Stimulated activated CD4-positive, alpha-beta T cell treated with anti-CD3 and anti-CD28 coated beads, TNF-alpha, amount 100 ng/mL, for 48 hours (primary cell): ENCODE measurements around the gene SYT8.

ENCODE experiments used
- DNase-seq, 3 donors: peaks; one replicate each; pipeline ENCODE4 v3.0.0-alpha.2; 2020; ENCODE audit warnings: low read depth in 3 of 3

SYT8 gene

DNA sequence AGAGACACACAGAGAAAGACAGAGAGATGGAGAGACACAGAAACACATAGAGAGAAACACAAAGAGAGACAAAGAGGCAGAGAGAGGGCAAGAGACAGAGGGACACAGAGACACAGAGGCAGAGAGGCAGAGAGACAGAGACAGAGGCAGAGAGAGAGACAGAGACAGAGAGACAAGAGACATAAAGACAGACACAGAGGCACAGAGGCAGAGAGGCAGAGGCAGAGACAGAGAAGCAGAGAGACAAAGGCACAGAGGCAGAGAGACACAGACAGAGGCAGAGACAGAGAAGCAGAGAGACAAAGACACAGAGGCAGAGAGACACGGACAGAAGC lies 10.3 kb downstream of the SYT8 start:
- DNase-seq: no peak

GRCh38 chr11:1845561-1846452 lies 11.0 kb downstream of the SYT8 start:
- no peak for DNase-seq

DNA sequence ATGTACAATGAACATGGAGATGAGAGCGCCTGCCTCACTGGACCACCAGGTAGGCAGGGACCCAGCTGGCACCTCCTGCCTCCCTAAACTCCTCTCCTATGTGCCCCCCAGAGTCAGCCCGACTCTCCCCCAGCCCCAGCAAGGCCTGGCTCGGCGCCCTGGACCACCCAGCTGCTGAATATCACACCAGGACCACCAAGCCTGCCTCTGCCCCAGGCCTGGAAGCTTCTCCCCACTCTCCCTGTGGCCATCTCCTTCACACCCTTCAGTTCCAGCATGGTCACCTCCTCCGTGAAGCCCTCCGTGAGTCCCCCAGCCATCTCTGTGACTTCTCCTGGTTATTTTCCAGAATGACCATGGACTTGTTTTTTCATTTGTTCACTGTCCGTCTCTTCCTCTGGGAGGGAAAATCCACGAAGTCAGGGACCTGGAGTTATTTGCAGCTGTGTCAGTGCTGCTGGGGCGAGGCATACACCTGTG lies 11.7 kb downstream of the SYT8 start:
- DNase-seq: no peak

- no peak for DNase-seq
These were observed 12.4 kb downstream of the SYT8 start for GRCh38 chr11:1847006-1847735.

DNA sequence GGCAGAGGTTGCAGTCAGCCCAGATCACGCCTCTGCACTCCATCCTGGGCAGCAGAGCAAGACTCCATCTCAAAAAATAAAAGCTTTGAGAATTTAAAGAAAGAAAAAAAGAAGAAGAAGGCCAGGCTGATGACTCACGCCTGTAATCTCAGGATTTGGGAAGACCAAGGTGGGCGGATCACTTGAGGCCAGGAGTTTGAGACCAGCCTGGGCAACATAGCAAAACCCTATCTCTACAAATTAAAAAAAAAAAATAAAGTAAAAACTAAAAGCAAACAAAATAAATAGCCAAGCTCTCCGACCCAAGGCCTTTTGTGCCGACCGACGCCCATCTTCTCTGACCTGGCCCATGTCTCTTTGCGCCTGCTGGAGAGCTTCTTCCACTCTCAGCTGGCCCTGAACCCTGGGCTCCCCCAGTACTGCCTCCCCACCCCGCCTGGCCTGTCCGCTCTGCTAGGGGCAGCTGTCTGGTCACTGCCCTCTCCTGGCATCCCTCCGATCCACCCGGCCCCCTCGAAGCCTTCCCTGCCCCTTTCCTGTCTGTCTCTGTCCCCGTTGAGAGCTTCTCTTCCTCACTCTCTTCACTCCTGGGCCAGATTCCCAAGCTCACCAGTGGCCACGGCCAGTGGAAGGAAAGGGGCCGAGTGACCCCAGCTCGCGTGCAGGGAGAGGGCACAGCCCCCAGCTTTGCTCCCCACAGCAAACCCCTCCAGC lies 13.3 kb downstream of the SYT8 start:
- DNase-seq: no peak

GRCh38 chr11:1848640-1849430 lies 14.0 kb downstream of the SYT8 start:
- DNase-seq: no peak

DNA sequence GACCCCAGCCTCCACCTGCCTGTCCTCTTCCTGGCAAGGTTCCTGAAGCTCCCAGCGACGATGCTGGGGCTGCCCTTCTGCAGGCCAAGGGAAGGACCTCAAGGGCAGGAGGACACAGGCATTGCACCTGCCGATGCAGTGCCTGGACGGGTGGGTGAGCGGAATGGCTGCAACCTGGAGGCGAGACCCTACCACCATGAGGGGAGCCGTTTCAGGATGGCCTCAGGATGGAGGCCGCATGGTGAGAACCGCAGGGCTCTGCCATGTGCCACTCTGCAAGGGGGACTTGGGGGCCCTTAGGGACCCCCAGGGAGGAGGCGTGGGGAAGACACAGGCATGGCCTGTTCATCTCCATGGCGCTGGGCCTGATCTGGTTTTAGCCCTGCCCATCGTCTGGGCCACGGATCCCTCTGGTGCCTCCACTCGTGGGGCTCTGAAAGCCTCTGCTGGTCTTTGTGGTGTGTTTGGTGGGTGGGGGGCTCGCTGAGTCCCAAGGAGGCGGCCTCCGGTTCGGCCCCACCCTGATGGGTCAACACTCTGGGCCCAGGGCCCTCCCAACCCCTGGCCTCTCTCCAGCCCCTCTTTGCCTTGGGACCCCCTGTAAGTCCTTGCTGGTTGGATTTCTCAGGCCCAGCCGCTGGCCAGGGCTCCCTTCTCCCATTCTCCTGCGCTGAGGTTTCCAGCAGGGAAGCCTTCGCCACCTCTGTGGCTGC lies 16.8 kb downstream of the SYT8 start:
- DNase-seq: no peak

DNA sequence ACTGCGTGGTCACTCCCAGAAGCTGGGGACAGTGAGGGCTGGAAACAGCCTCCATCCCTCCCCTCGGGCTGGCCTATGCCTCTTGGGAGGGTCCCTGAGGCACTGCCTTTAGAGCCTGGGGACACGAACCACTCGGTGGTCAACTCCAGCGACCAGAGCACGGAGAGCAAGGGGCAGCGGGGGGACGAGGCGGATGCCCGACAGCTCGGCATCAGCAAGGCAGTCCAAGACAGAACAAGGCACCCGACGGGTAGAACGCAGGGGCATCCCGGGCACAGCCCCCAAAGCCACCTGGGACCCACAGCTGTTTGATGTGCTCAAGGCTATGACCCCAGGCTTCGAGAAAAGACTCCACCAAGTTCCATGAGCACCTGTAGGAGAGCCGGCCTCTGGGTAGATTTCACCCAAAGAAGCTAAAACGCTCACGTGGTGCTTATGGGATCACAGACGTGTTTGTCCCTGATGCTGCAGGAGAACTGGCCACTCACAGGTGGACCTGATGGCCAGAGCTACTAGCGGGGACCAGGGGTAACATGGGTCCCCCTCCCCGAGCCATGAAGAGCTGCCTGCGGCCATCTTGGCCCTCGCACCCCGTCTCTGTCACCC lies 17.6 kb downstream of the SYT8 start:
- DNase-seq: no peak

- peak; percentile 64 to 75 (median 71) for DNase-seq
These were observed 18.1 kb downstream of the SYT8 start, which contains the start of gene LSP1 for GRCh38 chr11:1852877-1853276. TSS of gene LSP1 (plus strand) at chr11:1853084. CDS start at chr11:1853145, 61 bp downstream.

DNA sequence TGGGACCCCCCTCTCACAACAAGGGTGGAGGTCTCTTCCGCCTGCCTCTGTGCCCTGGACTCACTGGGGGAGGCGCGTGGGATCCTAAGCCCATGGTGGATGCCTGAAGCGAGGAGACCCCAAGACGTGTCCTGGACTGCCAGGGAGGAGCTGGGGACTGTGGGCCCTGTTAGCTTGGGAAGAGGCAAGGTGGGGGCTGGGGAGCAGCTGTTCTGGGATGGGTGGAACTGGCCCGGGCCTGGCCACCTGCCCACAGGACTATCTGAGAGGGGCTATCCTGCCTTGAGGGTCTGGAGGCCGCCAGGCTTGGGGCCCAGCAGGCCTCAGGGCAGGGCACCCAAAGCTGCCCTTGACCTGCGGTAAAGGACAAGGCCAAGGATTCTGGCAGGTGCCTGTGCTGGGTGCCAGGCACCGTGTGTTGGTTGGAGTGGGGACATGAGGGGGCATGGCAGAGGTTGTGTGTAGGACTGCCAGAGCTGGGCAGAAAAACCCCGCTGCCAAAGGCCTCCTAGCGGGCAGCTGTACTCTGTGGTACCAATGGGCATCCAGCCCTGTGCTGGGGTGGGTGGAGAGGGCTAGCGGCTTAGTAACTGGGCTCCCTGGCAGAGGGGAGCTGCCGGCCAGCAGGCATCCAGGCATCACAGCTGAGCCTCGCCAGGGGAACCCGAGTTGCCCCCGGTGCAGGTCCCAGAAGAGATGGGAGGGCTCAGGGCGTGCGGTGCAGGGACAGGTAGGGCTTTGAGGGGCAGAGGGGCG lies 18.8 kb downstream of the SYT8 start:
- no peak for DNase-seq

- no peak for DNase-seq
These were observed 19.6 kb downstream of the SYT8 start for GRCh38 chr11:1854132-1854948.

DNA sequence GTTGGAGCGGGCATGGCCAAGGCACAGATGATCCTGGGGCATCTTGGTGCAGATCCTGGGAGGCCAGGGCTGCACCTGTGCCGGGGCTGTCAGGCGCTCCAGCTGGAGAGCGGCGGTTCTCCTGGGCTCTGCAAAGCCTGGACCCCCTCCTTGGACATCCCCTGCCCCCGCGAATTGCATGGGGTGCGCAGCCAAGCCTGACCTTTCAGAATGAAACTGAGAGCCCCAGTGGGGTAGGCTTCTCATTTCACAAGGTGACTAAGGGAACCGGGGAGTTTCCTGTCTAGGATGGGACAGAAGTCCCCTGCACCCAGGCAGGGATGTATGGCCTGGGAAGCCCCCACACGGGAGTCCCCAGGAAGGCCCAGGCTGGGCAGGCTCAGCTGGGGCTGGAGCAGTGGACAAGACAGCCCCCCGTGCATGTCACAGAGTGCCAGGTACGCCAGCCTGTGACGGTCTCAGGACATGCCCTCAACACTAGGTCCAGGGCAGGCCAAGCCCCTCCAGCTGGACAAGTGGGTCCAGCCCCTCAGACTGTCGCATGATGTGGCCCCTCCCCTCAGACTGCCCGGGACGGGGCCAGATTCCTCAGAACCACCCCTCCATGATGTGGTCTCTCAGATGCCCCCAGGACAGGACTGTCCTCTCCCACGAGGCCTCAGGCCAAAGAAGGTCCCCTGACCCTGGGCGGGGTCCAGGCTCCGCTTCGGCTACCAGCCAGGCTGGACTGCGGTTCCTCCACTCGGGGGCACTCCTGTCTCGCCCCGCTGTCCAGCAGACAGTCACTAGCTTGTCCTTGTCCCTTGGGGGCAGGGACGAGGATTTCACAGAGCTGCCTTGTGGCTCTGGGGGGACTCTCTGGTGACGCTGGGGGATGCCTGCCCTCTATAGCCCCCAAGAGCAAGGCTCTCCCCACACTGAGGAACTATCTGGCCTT lies 20.4 kb downstream of the SYT8 start:
- peak in 2 of 3 donors; percentile 19 to 36 for DNase-seq

- DNase-seq: no peak
These were observed 21.1 kb downstream of the SYT8 start for GRCh38 chr11:1855886-1856265.

DNA sequence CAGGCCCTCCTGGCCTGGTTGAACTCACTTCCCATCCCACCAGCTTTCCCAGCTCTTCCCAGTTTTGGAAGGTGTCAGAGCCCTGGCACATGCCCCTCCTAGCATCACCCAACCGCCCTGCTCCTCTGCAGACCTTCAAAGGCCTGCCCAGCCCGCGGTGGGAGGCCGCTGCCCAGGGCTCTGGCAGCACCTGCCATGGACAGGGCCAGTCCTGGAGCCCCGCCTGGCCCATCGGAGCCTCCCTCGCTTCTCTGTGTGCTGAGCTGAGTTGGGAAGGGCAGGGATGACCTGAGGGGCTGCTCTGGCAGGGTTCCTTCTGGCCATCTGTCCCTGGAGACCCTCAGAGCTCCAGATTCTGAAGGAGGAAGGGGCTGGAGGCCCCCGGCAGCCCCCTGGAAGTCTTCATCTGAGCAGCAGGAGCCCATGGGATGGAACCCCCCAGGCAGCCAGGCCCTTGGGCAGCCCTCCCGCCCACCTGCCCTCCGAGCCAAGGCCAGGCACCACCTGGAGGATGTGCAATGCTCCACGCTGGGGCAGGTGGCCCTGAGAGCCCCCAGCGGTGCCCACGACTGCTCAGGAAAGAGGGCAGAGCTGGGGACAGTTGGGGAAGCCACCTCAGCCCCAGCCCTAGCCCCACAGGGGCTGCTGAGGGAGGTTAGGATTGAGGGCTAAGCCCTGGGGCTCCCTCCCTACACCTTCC lies 21.7 kb downstream of the SYT8 start:
- DNase-seq: no peak

DNA sequence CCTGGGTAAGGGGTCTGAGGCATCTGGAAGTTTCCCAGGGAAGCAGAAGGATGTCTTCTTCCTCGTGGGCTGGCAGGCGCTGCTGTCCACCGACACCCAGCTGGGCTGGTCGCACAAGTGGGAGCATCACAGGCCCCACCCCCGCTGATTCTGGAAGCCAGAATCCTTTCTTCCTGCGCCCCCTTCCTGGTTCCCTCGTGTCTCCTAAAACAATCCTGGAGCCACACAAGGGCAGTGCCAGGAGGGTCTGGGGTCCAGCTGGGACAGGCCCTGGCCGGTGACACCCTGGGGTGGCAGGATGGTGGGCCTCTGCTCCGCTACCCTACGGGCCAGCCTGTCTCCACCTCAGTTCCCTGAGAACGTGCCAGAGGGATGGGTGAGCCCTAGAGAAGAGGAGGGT lies 22.3 kb downstream of the SYT8 start:
- DNase-seq: no peak

- DNase-seq: no peak
These were observed 23.4 kb downstream of the SYT8 start for GRCh38 chr11:1858154-1858553.

DNA sequence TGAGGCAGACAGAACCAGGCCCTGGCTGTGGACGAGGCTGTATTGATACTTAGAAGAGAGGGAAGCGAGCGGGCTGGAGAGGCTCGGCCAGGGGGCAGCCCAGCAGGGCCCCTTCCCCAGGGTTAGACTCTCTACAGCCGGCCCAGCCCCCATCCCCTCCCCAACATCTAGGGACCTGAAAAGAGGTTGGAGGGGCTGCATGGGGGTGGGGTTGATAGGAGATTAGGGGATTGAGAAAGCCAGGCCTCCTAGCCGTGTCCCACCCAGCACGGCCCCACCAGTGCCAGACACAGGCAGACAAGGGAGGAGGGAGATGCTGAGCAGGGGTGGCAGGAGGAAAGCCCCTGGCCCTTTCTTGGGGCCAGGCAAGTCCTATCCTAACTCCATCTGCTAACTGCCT lies 23.8 kb downstream of the SYT8 start:
- DNase-seq: no peak
